ENCODE measurements around the gene CHI3L1.

DNA sequence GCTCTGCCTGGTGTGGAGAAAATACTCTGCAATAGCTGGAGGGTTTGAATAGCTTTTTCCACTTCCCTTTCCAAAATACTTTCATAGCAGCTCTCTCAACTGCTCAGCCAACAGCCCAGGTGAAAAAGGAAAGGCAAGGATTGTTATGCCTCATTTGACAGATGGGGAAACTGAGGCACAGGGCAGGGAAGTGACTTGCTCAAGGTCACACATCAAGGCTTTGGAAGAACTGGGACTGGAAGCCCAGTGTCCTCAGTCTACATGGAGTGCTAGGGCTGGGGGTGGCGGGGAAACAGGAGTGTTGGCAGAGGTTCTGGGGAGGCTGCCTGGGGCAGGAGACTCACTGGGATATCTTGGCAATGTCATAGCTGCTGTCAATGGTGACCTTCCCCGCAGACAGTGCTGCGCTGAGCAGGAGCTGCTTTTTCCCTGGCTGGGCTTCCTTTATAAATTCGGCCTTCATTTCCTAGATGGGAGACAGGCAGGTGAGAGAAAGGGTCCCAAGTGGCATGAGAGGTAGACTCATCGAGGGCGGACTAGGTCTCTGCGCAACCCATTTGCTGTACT, 4.0 kb downstream of the CHI3L1 start:
- TF ChIP-seq, protein P1, sequence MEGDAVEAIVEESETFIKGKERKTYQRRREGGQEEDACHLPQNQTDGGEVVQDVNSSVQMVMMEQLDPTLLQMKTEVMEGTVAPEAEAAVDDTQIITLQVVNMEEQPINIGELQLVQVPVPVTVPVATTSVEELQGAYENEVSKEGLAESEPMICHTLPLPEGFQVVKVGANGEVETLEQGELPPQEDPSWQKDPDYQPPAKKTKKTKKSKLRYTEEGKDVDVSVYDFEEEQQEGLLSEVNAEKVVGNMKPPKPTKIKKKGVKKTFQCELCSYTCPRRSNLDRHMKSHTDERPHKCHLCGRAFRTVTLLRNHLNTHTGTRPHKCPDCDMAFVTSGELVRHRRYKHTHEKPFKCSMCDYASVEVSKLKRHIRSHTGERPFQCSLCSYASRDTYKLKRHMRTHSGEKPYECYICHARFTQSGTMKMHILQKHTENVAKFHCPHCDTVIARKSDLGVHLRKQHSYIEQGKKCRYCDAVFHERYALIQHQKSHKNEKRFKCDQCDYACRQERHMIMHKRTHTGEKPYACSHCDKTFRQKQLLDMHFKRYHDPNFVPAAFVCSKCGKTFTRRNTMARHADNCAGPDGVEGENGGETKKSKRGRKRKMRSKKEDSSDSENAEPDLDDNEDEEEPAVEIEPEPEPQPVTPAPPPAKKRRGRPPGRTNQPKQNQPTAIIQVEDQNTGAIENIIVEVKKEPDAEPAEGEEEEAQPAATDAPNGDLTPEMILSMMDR (IDR thresholded peaks at IDR 0.05; ENCODE audit: insufficient read depth, low read length, poor library complexity, severe bottlenecking), result no peak
- TF ChIP-seq EZH2phosphoT487 (conservative IDR thresholded peaks at IDR 0.05; ENCODE audit: low read length), result no peak

Measured in SU-DHL-6 (cell line).